SK-N-MC (cell line): ENCODE results near the gene EFNB2.

Source experiments
- DNase-seq: peaks from one replicate; pipeline ENCODE4 v3.0.0-alpha.2; 2011; ENCODE audit warnings: low read depth, low spot score
- H3K27ac ChIP-seq: fragments of 200-600 bp; sonication (generic); 2 replicates; pipeline ENCODE4 v1.5.1; 2016; ENCODE audit warnings: mixed run types
- H3K36me3 ChIP-seq: fragments of 200-600 bp; sonication (generic); 2 replicates; pipeline ENCODE4 v1.6.1; 2017; ENCODE audit warnings: antibody characterized with exemption, low read length, mixed read lengths; ENCODE audit not compliant: insufficient read depth
- H3K4me3 ChIP-seq: fragments of 200-600 bp; sonication (generic); 2 replicates; pipeline ENCODE4 v1.5.1; 2016
- H3K9ac ChIP-seq: fragments of 200-600 bp; sonication (generic); 2 replicates; pipeline ENCODE4 v1.8.0; 2017; ENCODE audit warnings: mixed run types, mixed read lengths; ENCODE audit not compliant: insufficient read length
- H3K9me3 ChIP-seq: fragments of 200-600 bp; sonication (generic); 2 replicates; pipeline ENCODE4 v1.6.1; 2017; ENCODE audit warnings: low read depth, mild to moderate bottlenecking, antibody characterized with exemption, low read length, moderate library complexity, mixed read lengths
- EZH2 ChIP-seq: fragments of 200-600 bp; sonication (generic); IDR thresholded peaks from one replicate; pipeline ENCODE4 v1.6.1; 2017; ENCODE audit warnings: antibody characterized with exemption
- FOXP2 ChIP-seq: optimal IDR thresholded peaks from 2 replicates; pipeline ENCODE3; 2011; ENCODE audit warnings: mild to moderate bottlenecking, moderate library complexity; ENCODE audit not compliant: insufficient read depth; ENCODE audit errors: extremely low read length, control extremely low read depth
- POLR2AphosphoS5 ChIP-seq: IDR thresholded peaks from 2 replicates; pipeline ENCODE4 v1.6.1; 2012; ENCODE audit warnings: mild to moderate bottlenecking, low read depth, low read length, borderline replicate concordance

EFNB2 gene

GRCh38 chr13:106567474-106568298 lies 32.2 kb upstream of the EFNB2 start, which contains the start of gene ARGLU1:
Gene ARGLU1 (minus strand): TSS chr13:106568137. CDS start chr13:106567919, 218 bp downstream.
- Histone ChIP-seq H3K4me3 (peak within 1 kb of the TSS; percentile 98), H3K9me3 (no peaks in the 10 kb centered on the region), H3K27ac (peak within 1 kb of the TSS; percentile 86), H3K9ac (peak within 1 kb of the TSS; percentile 99), H3K36me3 (peaks cover 2% of the 10 kb centered on the region)
- TF ChIP-seq POLR2AphosphoS5 (peak; percentile 98), FOXP2 (no peak)
- DNase-seq: peak; percentile 30

GRCh38 chr13:106566641-106567473 lies 31.4 kb upstream of the EFNB2 start:
- Histone ChIP-seq H3K36me3 (peaks cover 5% of the 10 kb centered on the region), H3K4me3 (peak overlapping the region; percentile 98), H3K9ac (peak overlapping the region; percentile 99), H3K9me3 (no peaks in the 10 kb centered on the region), H3K27ac (no peak overlapping the region)
- no peak for DNase-seq
- TF ChIP-seq FOXP2: no peak
- no peak for TF ChIP-seq POLR2AphosphoS5
- TF ChIP-seq EZH2: no peak

- H3K27ac ChIP-seq: no peak overlapping the region
- peaks cover 5% of the 10 kb centered on the region for H3K36me3 ChIP-seq
- H3K9ac ChIP-seq: no peak overlapping the region
- no peak for TF ChIP-seq POLR2AphosphoS5
- TF ChIP-seq EZH2: no peak
- TF ChIP-seq FOXP2: no peak
- no peaks in the 10 kb centered on the region for H3K9me3 ChIP-seq
- DNase-seq: no peak
- peak overlapping the region; percentile 98 for H3K4me3 ChIP-seq
Observed at GRCh38 chr13:106565127-106565775, 29.8 kb upstream of the EFNB2 start.

- H3K27ac ChIP-seq: no peak overlapping the region
- TF ChIP-seq EZH2: no peak
- TF ChIP-seq FOXP2: no peak
- TF ChIP-seq POLR2AphosphoS5: no peak
- H3K9ac ChIP-seq: no peak overlapping the region
- H3K9me3 ChIP-seq: no peaks in the 10 kb centered on the region
- peaks cover 33% of the 10 kb centered on the region for H3K36me3 ChIP-seq
- DNase-seq: no peak
- H3K4me3 ChIP-seq: no peak overlapping the region
Observed at GRCh38 chr13:106562301-106562700, 26.8 kb upstream of the EFNB2 start.

- TF ChIP-seq EZH2 (no peak), POLR2AphosphoS5 (no peak), FOXP2 (no peak)
- Histone ChIP-seq H3K4me3 (no peak overlapping the region), H3K36me3 (peaks cover 38% of the 10 kb centered on the region), H3K27ac (no peak overlapping the region), H3K9me3 (no peaks in the 10 kb centered on the region), H3K9ac (no peak overlapping the region)
- DNase-seq: no peak
Observed at GRCh38 chr13:106561551-106562170, 26.2 kb upstream of the EFNB2 start.

GRCh38 chr13:106560821-106561220 lies 25.4 kb upstream of the EFNB2 start:
- no peaks in the 10 kb centered on the region for H3K9me3 ChIP-seq

GRCh38 chr13:106558527-106558926 lies 23.1 kb upstream of the EFNB2 start:
- no peak overlapping the region for H3K27ac ChIP-seq
- peaks cover 68% of the 10 kb centered on the region for H3K36me3 ChIP-seq
- H3K9ac ChIP-seq: no peak overlapping the region
- H3K4me3 ChIP-seq: no peak overlapping the region
- no peak for DNase-seq
- no peaks in the 10 kb centered on the region for H3K9me3 ChIP-seq
- TF ChIP-seq FOXP2 (no peak), POLR2AphosphoS5 (no peak), EZH2 (no peak)

More at GRCh38 chr13:106560821-106561220, 25.4 kb upstream of the EFNB2 start:
- Histone ChIP-seq H3K9ac (no peak overlapping the region), H3K27ac (no peak overlapping the region), H3K36me3 (peaks cover 45% of the 10 kb centered on the region), H3K4me3 (no peak overlapping the region)
- TF ChIP-seq FOXP2: no peak
- no peak for TF ChIP-seq EZH2
- no peak for TF ChIP-seq POLR2AphosphoS5
- DNase-seq: no peak

GRCh38 chr13:106555631-106556328 lies 20.3 kb upstream of the EFNB2 start:
- no peak overlapping the region for H3K4me3 ChIP-seq
- H3K27ac ChIP-seq: no peak overlapping the region
- DNase-seq: no peak
- TF ChIP-seq EZH2 (no peak), POLR2AphosphoS5 (no peak), FOXP2 (no peak)
- no peaks in the 10 kb centered on the region for H3K9me3 ChIP-seq
- peaks cover 93% of the 10 kb centered on the region for H3K36me3 ChIP-seq
- no peak overlapping the region for H3K9ac ChIP-seq
